ENCODE measurements around the gene PCDHB6.
"Not testable (repeated sequence)": the region's sequence is repeated elsewhere in the genome, so short reads cannot be mapped to it uniquely, and the experiment has no call there.

GRCh38 chr5:141152096-141152495 is 2.2 kb downstream of the PCDHB6 start:
- not testable (repeated sequence) for TF ChIP-seq CTCF, POLR2A (IDR thresholded peaks at IDR 0.05)
